Right lobe of liver (tissue), 6 donors: ENCODE data around the gene POLN. TPM values are rescaled to one million over a fixed set of nuclear protein-coding genes. Genes with fewer than 3 reads are reported as not detected.

Experiments
- ATAC-seq, 4 donors: fragments of 200-7000 bp; cut with Tn5 transposase; one replicate each; pipeline ENCODE4 v1.9.1; 2020; ENCODE audit warnings: mild to moderate bottlenecking in 4 of 4, moderate library complexity in 4 of 4
- DNase-seq, 3 donors: peaks; one replicate each; pipeline ENCODE4 v3.0.0-alpha.2; 2020
- H3K27ac ChIP-seq, 3 donors: fragments of 200-600 bp; one replicate each; pipeline ENCODE4 v1.8.0; 2022
- H3K27me3 ChIP-seq, 2 donors: fragments of 200-600 bp; one replicate each; pipeline ENCODE4 v1.8.0; 2022
- H3K36me3 ChIP-seq, 4 donors: fragments of 200-600 bp; sonication (generic) in 1 of 4; one replicate each; pipeline versions ENCODE4 v1.5.1 to v1.8.0; 2017 to 2022; ENCODE audit warnings: control low read depth in 1 of 4
- H3K4me1 ChIP-seq, 4 donors: fragments of 200-600 bp; sonication (generic) in 1 of 4; one replicate each; pipeline versions ENCODE4 v1.5.1 to v1.8.0; 2017 to 2022; ENCODE audit warnings: control low read depth in 1 of 4
- H3K4me3 ChIP-seq, 3 donors: fragments of 200-600 bp; one replicate each; pipeline ENCODE4 v1.8.0; 2022
- H3K9me3 ChIP-seq, 4 donors: fragments of 200-600 bp; sonication (generic) in 1 of 4; one replicate each; pipeline versions ENCODE4 v1.5.1 to v1.8.0; 2017 to 2022; ENCODE audit warnings: control low read depth in 1 of 4
- POLR2A ChIP-seq: fragments of 450-650 bp; IDR thresholded peaks from one replicate; pipeline ENCODE4 v1.6.1; 2017; ENCODE audit warnings: antibody characterized with exemption, mild to moderate bottlenecking
- WGBS: methylation state at CpG from one replicate; pipeline ENCODE4 v1.1.6; 2018; ENCODE audit warnings: low coverage, low lambda C conversion rate; ENCODE audit not compliant: insufficient coverage; ENCODE audit errors: missing lambda C conversion rate; 5-methylcytosine and 5-hydroxymethylcytosine counted together
- intact Hi-C, 2 donors: fragments of 100-400 bp; cut with DNase I; formaldehyde crosslinking; loops; one replicate each; pipeline versions ENCODE4 v1.11.2 to v1.14.1; 2022
- total RNA-seq, 6 experiments: library from RNA; depleted of rRNA in 2 of 6; stranded (reverse); fragments of >200 nt in 2 of 6; fragmentation: NEBNext Ultra II Directional in 3 of 6; extraction: Animal tissue kit (Norgen Biotek cat#: 25700) in 3 of 6; gene quantifications; one replicate each; pipeline versions ENCODE4 v1.1.0 to v1.2.4, GENCODE V29; 2016 to 2023
- TF ChIP-seq, protein P1 (sequence below), 4 donors: fragments of 200-600 bp in 3 of 4; fragments of 450-650 bp in 1 of 4; IDR thresholded peaks; one replicate each; pipeline versions ENCODE4 v1.5.1 to v1.8.0; 2016 to 2022; ENCODE audit warnings: antibody characterized with exemption in 4 of 4, mild to moderate bottlenecking in 2 of 4
- donor health status: DM: no; HTN: yes; CAD: no.
- donor health status: DM: no; HTN: no; CAD: no.
- donor health status: DM: no; HTN: no; CAD: no.
- donor health status: DM: no; HTN: yes; CAD: no.
- donor health status: DM: no; HTN: yes; CAD: no.

Gene POLN
- total RNA-seq, 6 experiments from 2014 or later, result 0.87 to 2.5 (median 1.4) TPM

DNA sequence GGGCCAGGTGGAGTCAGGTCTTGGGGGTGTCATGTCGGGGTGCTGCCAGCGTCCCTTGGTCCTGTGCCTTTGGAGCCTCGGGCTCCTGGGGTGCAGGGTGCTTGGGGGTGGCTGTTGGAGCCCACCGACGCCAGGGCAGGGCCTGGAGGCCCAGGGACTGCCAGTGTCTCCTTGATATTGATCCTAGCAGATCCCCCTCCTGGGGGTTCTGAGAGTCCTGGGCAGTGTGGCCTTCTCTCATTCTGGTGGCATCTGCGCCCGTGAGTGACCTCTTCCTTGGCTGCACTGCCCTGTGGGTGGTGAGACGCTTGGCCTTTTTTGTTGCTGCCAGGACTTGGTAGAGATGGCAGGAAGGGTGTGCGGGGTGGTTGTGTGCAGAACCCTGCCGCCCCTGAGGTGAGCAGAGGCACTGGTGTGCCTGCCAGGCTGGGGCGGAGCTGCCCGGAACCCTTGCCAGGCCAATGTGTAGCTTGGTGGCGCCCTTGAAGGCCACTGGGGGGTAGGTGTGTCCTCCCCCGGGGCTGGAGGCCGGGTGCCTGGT, 175.8 kb downstream of the POLN start:
- Histone ChIP-seq H3K27me3 (no peaks in the 10 kb centered on the region), H3K27ac (no peak overlapping the region), H3K4me1 (no peaks in the 10 kb centered on the region), H3K4me3 (no peak overlapping the region), H3K36me3 (no peaks in the 10 kb centered on the region), H3K9me3 (no peaks in the 10 kb centered on the region)
- ATAC-seq (no peak), DNase-seq (peak in 1 of 3 donors; percentile 48)
- TF ChIP-seq POLR2A, result no peak
- TF ChIP-seq, protein P1, sequence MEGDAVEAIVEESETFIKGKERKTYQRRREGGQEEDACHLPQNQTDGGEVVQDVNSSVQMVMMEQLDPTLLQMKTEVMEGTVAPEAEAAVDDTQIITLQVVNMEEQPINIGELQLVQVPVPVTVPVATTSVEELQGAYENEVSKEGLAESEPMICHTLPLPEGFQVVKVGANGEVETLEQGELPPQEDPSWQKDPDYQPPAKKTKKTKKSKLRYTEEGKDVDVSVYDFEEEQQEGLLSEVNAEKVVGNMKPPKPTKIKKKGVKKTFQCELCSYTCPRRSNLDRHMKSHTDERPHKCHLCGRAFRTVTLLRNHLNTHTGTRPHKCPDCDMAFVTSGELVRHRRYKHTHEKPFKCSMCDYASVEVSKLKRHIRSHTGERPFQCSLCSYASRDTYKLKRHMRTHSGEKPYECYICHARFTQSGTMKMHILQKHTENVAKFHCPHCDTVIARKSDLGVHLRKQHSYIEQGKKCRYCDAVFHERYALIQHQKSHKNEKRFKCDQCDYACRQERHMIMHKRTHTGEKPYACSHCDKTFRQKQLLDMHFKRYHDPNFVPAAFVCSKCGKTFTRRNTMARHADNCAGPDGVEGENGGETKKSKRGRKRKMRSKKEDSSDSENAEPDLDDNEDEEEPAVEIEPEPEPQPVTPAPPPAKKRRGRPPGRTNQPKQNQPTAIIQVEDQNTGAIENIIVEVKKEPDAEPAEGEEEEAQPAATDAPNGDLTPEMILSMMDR (IDR thresholded peaks at IDR 0.05), result no peak
- WGBS, result 58% methylated on average over 2 of the region's 15 CpGs
- intact Hi-C loops, result no loop called here

DNA sequence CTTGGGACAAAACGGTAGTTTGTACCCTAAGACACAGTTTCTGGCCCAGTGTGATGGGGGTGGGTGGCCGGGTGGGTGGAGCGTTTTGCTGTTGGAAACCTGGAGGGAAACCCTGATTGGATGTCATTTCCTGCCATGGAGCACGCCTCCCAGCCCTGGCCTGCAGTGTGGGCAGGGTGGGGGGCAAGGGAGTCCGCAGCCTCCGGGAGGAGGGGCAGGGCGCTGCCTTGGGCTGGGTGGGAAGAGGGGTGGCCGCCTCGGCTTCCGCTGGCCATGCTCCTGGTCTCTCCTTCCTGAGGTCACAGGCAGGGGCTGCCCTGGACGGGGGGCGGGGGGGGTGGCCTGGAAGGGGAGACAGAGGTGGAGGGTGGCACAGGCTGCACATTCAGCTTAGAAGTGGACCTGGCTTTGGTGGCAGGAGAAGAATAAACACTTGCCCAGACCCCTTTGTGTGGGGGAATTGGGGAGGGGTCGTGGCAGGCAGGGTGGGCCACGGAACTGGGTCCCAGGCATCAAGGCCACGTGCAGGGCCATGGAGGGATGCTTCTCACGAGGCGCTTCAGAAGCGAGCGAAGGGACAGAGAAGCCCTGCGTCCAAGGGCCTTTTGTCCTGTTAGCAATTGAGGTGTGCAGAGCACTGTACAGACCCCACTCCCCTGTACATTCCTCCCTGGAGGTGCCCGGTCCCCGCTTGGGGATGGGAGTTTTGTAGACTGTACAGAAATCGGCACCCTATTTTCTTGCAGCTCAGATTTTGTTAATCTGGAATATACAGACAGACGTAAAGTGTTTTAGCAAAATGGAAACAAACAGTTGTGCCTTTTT, 176.6 kb downstream of the POLN start:
- H3K27me3 ChIP-seq, result no peaks in the 10 kb centered on the region
- H3K9me3 ChIP-seq, result no peaks in the 10 kb centered on the region
- no peak overlapping the region for H3K27ac ChIP-seq
- peak in 1 of 3 donors; percentile 42 for DNase-seq
- no peak for ATAC-seq
- 67% methylated on average over 12 of the region's 24 CpGs for WGBS
- H3K4me1 ChIP-seq, result no peaks in the 10 kb centered on the region
- intact Hi-C loops, result no loop called here
- no peaks in the 10 kb centered on the region for H3K36me3 ChIP-seq
- TF ChIP-seq POLR2A, result no peak
- TF ChIP-seq, protein P1 (IDR thresholded peaks at IDR 0.05), result no peak
- no peak overlapping the region for H3K4me3 ChIP-seq

DNA sequence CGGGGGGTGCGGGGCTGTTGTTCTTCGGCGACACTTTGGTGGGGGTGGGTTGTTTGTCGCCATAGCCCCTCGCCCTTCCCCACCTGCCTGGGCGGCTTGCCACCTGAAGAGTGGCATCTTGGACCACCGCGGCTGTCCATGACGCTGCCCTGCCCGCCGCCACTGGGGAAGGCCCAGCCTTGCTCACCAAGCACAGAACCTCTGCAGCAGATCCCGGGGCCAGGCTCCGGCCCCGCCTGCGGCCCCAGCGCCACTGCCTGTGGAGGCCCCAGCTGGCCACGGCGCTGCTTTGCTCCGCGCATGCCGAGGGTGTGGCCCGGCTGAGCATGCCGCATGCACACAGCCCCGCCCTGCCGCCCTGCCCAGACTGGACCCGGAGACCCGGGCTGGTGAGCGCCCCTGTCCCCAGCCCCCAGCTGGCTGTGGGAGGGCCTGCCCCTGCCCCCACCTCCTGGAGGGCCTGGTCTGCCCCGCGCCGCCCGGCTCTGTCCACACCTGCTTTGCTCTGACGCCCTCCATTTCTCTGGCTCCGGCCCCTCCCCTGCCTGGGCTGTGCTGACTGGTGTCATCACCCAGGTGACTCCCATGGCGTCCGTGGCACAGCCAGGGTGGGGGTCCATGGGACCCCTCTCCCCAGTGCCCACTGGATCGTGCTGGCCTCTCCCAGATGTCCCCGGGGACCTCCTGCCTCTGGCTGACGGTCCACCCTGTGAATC, 177.5 kb downstream of the POLN start:
- no peaks in the 10 kb centered on the region for H3K36me3 ChIP-seq
- no peaks in the 10 kb centered on the region for H3K4me1 ChIP-seq
- peak in 2 of 3 donors; percentile 16 to 50 for DNase-seq
- no peak overlapping the region for H3K27ac ChIP-seq
- no peak for ATAC-seq
- TF ChIP-seq, protein P1 (IDR thresholded peaks at IDR 0.05), result no peak
- no peak for TF ChIP-seq POLR2A
- H3K27me3 ChIP-seq, result no peaks in the 10 kb centered on the region
- intact Hi-C loops, result no loop called here
- WGBS, result 47% methylated on average over 4 of the region's 40 CpGs
- no peaks in the 10 kb centered on the region for H3K9me3 ChIP-seq
- H3K4me3 ChIP-seq, result no peak overlapping the region

DNA sequence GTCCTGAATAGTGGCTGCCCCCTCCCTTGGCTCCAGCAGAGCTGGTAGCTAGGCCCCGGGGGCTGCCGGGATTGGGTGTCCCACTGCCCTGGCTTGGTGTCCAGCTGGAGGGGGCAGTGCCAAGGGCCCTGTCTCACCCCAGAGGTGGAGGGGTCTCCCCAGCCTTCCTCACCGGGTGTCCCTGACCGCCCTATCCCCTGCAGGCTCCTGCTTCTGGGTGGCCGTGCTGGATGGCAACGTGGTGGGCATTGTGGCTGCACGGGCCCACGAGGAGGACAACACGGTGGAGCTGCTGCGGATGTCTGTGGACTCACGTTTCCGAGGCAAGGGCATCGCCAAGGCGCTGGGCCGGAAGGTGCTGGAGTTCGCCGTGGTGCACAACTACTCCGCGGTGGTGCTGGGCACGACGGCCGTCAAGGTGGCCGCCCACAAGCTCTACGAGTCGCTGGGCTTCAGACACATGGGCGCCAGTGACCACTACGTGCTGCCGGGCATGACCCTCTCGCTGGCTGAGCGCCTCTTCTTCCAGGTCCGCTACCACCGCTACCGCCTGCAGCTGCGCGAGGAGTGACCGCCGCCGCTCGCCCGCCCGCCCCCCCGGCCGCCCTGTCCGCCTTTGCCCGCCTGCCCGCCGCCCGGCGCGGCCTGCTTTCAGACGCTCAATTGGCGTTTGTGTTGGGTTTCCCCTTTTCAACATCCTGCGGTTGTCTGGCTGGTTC, 178.2 kb downstream of the POLN start:
- intact Hi-C loops, result no loop called here
- Histone ChIP-seq H3K27me3 (no peaks in the 10 kb centered on the region), H3K4me3 (no peak overlapping the region), H3K4me1 (no peaks in the 10 kb centered on the region), H3K27ac (no peak overlapping the region), H3K36me3 (no peaks in the 10 kb centered on the region), H3K9me3 (no peaks in the 10 kb centered on the region)
- DNase-seq (peak in 1 of 3 donors; percentile 48), ATAC-seq (no peak)
- WGBS, result no CpG with 5 or more reads among the region's 53 CpGs
- TF ChIP-seq, protein P1 (IDR thresholded peaks at IDR 0.05), result no peak
- TF ChIP-seq POLR2A, result no peak
